Measurements from ENCODE around the gene CWF19L1. TPM values are rescaled to one million over a fixed set of nuclear protein-coding genes. Genes with fewer than 3 reads are reported as not detected.

Gene CWF19L1
- total RNA-seq, 1 donor from 2014 or later = 8.0 TPM

DNA sequence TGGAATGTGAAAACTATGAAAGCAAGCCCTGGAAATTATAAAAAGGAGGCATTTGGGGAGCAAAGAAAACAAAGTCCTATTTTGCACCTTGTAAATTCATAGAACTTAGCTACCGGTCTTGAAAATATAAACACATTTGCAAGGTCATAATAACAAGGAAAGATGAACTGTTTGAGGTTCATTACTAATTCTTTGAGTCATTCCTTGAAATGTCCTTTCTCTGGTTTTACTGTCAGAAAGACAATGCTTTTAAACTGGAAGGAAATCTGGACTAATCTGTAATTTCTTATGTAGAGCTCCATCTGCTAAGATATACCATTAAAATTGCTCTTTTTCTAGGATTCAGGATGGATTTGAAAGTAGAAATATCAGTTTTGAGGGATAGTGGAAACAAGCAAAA is 83.0 kb downstream of the CWF19L1 start:
- no peak for DNase-seq (ENCODE audit: low spot score)
- ATAC-seq = no peak

DNA sequence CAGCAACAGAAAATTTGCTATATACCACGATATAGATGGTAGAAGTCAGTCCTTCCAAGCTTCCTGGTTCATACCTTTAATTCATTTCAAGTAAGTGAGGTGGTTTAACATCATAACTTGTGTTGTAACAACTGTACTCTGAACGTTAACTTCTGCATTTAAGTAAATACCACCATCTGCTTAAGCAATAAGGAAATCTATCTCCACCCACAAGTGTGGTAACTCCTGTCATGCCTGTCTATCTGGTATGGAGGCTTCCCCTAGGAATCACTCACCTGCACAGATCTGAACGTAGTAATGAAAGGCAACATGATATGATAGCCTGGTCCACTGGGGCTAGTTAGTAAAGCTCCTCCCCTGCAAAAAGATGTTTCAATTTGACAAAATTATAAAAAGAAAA is 84.0 kb downstream of the CWF19L1 start:
- peak; percentile 10 for ATAC-seq
- no peak for DNase-seq (ENCODE audit: low spot score)

DNA sequence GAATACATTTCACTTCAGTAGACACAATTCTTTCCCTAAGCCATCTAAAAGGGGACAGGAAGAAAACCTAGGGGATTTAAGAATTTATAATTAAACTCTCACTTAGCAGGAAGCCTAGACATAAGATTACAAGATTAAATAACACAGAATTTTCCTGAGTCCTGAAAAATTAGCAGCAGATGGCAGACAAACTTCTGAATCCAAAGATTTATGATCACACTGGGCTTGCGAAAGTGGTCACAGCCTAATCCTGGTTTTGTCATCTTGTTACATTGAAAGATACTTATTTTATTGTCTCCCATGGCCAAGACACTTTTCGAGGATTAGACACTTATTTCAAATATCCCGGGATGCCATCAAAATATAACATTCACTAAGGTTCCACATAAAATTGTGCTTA is 84.5 kb downstream of the CWF19L1 start:
- DNase-seq (ENCODE audit: low spot score) (no peak), ATAC-seq (no peak)

Other genes starting within 250 kb of the CWF19L1 start
- gene CPN1, start 185.8 kb downstream of the CWF19L1 start, total RNA-seq = 46.9 TPM
- 43.6 TPM for gene ERLIN1, start 81.6 kb downstream of the CWF19L1 start, total RNA-seq
- 9.4 TPM for gene CHUK, start 38.0 kb downstream of the CWF19L1 start, total RNA-seq
- gene BLOC1S2, start 19.0 kb upstream of the CWF19L1 start, total RNA-seq = 16.4 TPM
- gene PKD2L1, start 62.6 kb upstream of the CWF19L1 start, total RNA-seq = 0.20 TPM
- gene SCD, start 79.6 kb upstream of the CWF19L1 start, total RNA-seq = 257 TPM
- gene WNT8B, start 195.4 kb upstream of the CWF19L1 start, total RNA-seq = not detected

Data from left lobe of liver (tissue), 2 donors.